A673 (cell line): Measurements from ENCODE around the gene COPRS. TPM values are rescaled to one million over a fixed set of nuclear protein-coding genes. Genes with fewer than 3 reads are reported as not detected.

Experiments used
- Bru-seq: library from RNA; stranded (reverse); fragments of 400-500 nt; gene quantifications from one replicate; lab custom pipeline; 2021; lab: Mats Ljungman, UMichigan
- BruChase-seq, 2 experiments: library from RNA; stranded (reverse); fragments of 400-500 nt; gene quantifications; one replicate each; lab custom pipeline; 2021; lab: Mats Ljungman, UMichigan
- BruUV-seq: library from RNA; stranded (reverse); fragments of 400-500 nt; replicated peaks from 2 replicates; lab custom pipeline; 2021; lab: Mats Ljungman, UMichigan
- CTCF ChIA-PET: fragments of 300-600 bp; sonication (Branson Sonifier 250); formaldehyde crosslinking; loops from one replicate; lab custom pipeline; 2022; ENCODE audit warnings: antibody characterized with exemption; lab: Charles Lee
- POLR2A ChIA-PET: fragments of 300-600 bp; sonication (Branson Sonifier 250); formaldehyde crosslinking; loops from one replicate; lab custom pipeline; 2022; ENCODE audit warnings: antibody characterized with exemption; ENCODE audit not compliant: low non-redundant PET; lab: Charles Lee
- DNase-seq: peaks from one replicate; pipeline ENCODE4 v3.0.0-alpha.2; 2015; ENCODE audit warnings: low spot score
- H3K27ac ChIP-seq: fragments of 200-600 bp; sonication (generic); 2 replicates; pipeline ENCODE4 v1.5.1; 2016; ENCODE audit warnings: mixed run types, low read depth, mild to moderate bottlenecking, mixed read lengths, antibody characterized with exemption, low read length; ENCODE audit not compliant: poor library complexity, severe bottlenecking
- H3K27me3 ChIP-seq: fragments of 200-600 bp; sonication (generic); replicated peaks from 2 replicates; pipeline ENCODE4 v1.6.1; 2017; ENCODE audit warnings: mixed run types, low read depth, mild to moderate bottlenecking, mixed read lengths, antibody characterized with exemption, low read length; ENCODE audit not compliant: insufficient read depth, poor library complexity
- H3K36me3 ChIP-seq: fragments of 200-600 bp; sonication (generic); 2 replicates; pipeline ENCODE4 v1.6.1; 2016; ENCODE audit warnings: mixed run types, mild to moderate bottlenecking, mixed read lengths, antibody characterized with exemption, low read length; ENCODE audit not compliant: insufficient read depth, poor library complexity, severe bottlenecking
- H3K4me1 ChIP-seq: fragments of 200-600 bp; sonication (generic); 2 replicates; pipeline ENCODE4 v1.6.1; 2017; ENCODE audit warnings: mixed run types, mild to moderate bottlenecking, mixed read lengths, antibody characterized with exemption, low read length; ENCODE audit not compliant: insufficient read depth, poor library complexity, severe bottlenecking
- H3K4me3 ChIP-seq: fragments of 200-600 bp; sonication (generic); 2 replicates; pipeline ENCODE4 v1.5.1; 2016; ENCODE audit warnings: low read depth, mixed run types, mild to moderate bottlenecking, mixed read lengths, low read length; ENCODE audit not compliant: poor library complexity, severe bottlenecking
- H3K9me3 ChIP-seq: fragments of 200-600 bp; sonication (generic); 2 replicates; pipeline ENCODE4 v1.6.1; 2016; ENCODE audit warnings: mixed run types, low read depth, mild to moderate bottlenecking, mixed read lengths, antibody characterized with exemption, low read length; ENCODE audit not compliant: poor library complexity, severe bottlenecking
- EZH2 ChIP-seq: fragments of 200-600 bp; sonication (generic); IDR thresholded peaks from 2 replicates; pipeline ENCODE4 v1.6.1; 2017; ENCODE audit warnings: borderline replicate concordance, low read depth, mild to moderate bottlenecking, mixed read lengths, antibody characterized with exemption, low read length; ENCODE audit not compliant: poor library complexity, severe bottlenecking
- intact Hi-C: fragments of 100-400 bp; cut with micrococcal nuclease; formaldehyde crosslinking; loops from one replicate; pipeline ENCODE4 v1.10.0; 2022; ENCODE audit not compliant: unreplicated experiment
- long read RNA-seq: library from polyadenylated mRNA; stranded (forward); transcript quantifications from one replicate; pipeline ENCODE4 v2.0.0, GENCODE V29; 2022
- total RNA-seq: library from RNA; stranded (reverse); gene quantifications from 2 replicates; pipeline ENCODE4 v1.2.3, GENCODE V29; 2021
- TF ChIP-seq, protein P1 (sequence below): fragments of 300-800, 200-600 bp; sonication (generic); conservative IDR thresholded peaks from 2 replicates; pipeline ENCODE4 v1.5.1; 2017; ENCODE audit warnings: low read depth, mild to moderate bottlenecking, antibody characterized with exemption, low read length, moderate library complexity, mixed read lengths

COPRS gene, protein sequence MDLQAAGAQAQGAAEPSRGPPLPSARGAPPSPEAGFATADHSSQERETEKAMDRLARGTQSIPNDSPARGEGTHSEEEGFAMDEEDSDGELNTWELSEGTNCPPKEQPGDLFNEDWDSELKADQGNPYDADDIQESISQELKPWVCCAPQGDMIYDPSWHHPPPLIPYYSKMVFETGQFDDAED
- 33.3 and 34.4 TPM in 2 replicates for total RNA-seq
- percentile 67 among the genes with signal in this experiment for Bru-seq, nascent RNA
- BruChase-seq, experiment 1, labeled RNA remaining after a 2-hour chase: percentile 62 among the genes with signal in this experiment
- percentile 69 among the genes with signal in this experiment for BruChase-seq, experiment 2, labeled RNA remaining after a 6-hour chase
- long read RNA-seq, transcript COPRS-201 (4 exons, 968 nt): major isoform, 46 of 51 reads
- long read RNA-seq, partial matches to known transcripts: 1 of 51 reads
- long read RNA-seq, other reads (novel, unspliced or antisense): 3 of 51 reads

DNA sequence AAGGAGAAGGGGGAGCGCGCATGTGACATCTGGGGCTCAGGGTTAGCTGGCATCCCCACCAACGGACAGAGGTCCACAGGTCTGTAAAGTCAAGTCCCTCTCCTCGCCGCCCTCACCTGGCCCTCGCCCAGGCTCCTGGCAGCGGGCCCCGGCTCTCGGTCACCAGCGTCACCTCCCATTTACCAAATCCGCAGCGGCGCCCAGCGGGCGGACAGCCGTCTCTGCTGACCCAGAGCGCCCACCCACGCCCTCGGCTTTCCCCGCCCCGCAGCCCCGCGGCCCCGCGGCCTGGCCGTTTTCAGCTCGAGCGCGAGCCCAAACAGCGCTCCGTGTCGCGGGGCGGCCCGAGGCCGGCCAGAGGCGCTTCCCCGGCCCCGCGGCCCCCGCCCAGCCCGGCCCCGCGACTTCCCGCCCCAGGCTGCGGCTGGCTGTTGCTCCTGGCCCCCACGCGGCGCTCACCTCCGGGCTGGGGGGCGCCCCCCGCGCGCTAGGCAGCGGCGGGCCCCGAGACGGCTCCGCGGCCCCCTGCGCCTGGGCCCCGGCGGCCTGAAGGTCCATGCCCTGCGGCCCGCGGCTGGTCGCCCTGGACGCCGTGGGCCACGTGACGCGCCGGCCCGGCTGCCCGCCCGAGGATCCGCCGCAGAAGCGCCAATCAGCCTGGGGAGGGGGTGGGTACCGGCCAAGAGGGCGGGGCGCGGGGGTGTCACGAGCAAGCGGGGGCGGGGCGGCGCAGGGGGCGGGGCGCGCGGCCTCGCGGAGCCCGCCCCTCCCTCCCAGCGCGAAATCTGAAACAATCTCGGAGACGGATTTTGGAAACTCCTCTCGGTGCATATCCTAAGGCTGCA is at the start of gene COPRS:
Gene COPRS (minus strand): TSS at position 603 of the 845 bp plus-strand sequence. CDS start 45 bp downstream, at position 558.
- POLR2A ChIA-PET: no interaction called here
- intact Hi-C loops: no loop called here
- no peaks in the 10 kb centered on the region for H3K9me3 ChIP-seq
- H3K4me1 ChIP-seq: no peaks in the 10 kb centered on the region
- H3K4me3 ChIP-seq: peak within 1 kb of the TSS; percentile 54
- TF ChIP-seq, protein P1, sequence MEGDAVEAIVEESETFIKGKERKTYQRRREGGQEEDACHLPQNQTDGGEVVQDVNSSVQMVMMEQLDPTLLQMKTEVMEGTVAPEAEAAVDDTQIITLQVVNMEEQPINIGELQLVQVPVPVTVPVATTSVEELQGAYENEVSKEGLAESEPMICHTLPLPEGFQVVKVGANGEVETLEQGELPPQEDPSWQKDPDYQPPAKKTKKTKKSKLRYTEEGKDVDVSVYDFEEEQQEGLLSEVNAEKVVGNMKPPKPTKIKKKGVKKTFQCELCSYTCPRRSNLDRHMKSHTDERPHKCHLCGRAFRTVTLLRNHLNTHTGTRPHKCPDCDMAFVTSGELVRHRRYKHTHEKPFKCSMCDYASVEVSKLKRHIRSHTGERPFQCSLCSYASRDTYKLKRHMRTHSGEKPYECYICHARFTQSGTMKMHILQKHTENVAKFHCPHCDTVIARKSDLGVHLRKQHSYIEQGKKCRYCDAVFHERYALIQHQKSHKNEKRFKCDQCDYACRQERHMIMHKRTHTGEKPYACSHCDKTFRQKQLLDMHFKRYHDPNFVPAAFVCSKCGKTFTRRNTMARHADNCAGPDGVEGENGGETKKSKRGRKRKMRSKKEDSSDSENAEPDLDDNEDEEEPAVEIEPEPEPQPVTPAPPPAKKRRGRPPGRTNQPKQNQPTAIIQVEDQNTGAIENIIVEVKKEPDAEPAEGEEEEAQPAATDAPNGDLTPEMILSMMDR: no peak
- TF ChIP-seq EZH2: no peak
- peaks cover 7% of the 10 kb centered on the region for H3K36me3 ChIP-seq
- DNase-seq: peak; percentile 72
- CTCF ChIA-PET: no interaction called here
- H3K27me3 ChIP-seq: no peaks in the 10 kb centered on the region
- peak within 1 kb of the TSS; percentile 23 for H3K27ac ChIP-seq
- no TSS peak for BruUV-seq

DNA sequence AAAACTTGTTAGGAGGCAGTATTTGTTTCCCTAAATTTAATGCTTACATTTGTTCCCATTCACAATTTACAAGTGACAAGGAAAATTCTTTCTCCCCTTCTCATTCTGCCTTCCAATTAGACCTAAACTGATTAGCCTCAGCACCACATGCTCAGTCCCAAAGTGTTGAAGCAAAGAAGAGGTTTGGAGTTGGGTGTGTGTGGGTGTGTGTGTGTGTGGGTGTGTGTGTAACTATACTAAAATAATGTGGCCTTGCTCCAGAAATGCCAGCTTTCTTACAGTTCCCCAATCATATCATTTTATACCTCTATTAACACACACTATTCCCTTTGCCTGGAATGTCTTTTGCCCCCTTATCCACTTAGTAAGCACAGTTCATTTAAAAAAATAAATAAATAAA is 49.3 kb upstream of the COPRS start:
- POLR2A ChIA-PET: no interaction called here

More for the DNA sequence above, 49.3 kb upstream of the COPRS start:
- no peaks in the 10 kb centered on the region for H3K36me3 ChIP-seq
- no peaks in the 10 kb centered on the region for H3K9me3 ChIP-seq
- H3K27ac ChIP-seq: no peak overlapping the region
- no peak for TF ChIP-seq EZH2
- TF ChIP-seq, protein P1: no peak
- CTCF ChIA-PET: no interaction called here
- intact Hi-C loops: no loop called here
- no TSS peak for BruUV-seq
- no peak overlapping the region for H3K4me3 ChIP-seq
- H3K27me3 ChIP-seq: no peaks in the 10 kb centered on the region
- no peak for DNase-seq
- peaks cover 7% of the 10 kb centered on the region for H3K4me1 ChIP-seq
